ENCODE data around the gene MYPOP.

GRCh38 chr19:45918721-45919120, 16.3 kb upstream of the MYPOP start:
- TF ChIP-seq TAF1 (IDR thresholded peaks at IDR 0.05; ENCODE audit: borderline replicate concordance, insufficient read depth, low read length) (no peak), REST (IDR thresholded peaks at IDR 0.05; ENCODE audit: insufficient read depth in 1 of 2, low read depth in 2 of 2, low read length in 2 of 2) (no peak), POLR2AphosphoS5 (IDR thresholded peaks at IDR 0.05; ENCODE audit: low read depth, low read length) (no peak)

Measured in PFSK-1 (cell line).